ENCODE results near the gene PDXK.

The PDXK gene

GRCh38 chr21:43785134-43785533 is 66.2 kb downstream of the PDXK start:
- no peak for DNase-seq (ENCODE audit: low read depth)
- no peak for TF ChIP-seq CTCF (conservative IDR thresholded peaks at IDR 0.05; ENCODE audit: control insufficient read depth, insufficient read depth, low read depth, low read length)
- no peak overlapping the region for H3K4me3 ChIP-seq (ENCODE audit: control insufficient read depth, low read depth, low read length)

- no peak for DNase-seq (ENCODE audit: low read depth)
Observed at GRCh38 chr21:43786300-43786806, 67.4 kb downstream of the PDXK start.

GRCh38 chr21:43786807-43787440 is 68.0 kb downstream of the PDXK start:
- no peak overlapping the region for H3K4me3 ChIP-seq (ENCODE audit: control insufficient read depth, low read depth, low read length)
- TF ChIP-seq CTCF (conservative IDR thresholded peaks at IDR 0.05; ENCODE audit: control insufficient read depth, insufficient read depth, low read depth, low read length), result no peak
- DNase-seq (ENCODE audit: low read depth), result no peak

More at GRCh38 chr21:43786300-43786806, 67.4 kb downstream of the PDXK start:
- H3K4me3 ChIP-seq (ENCODE audit: control insufficient read depth, low read depth, low read length), result no peak overlapping the region
- no peak for TF ChIP-seq CTCF (conservative IDR thresholded peaks at IDR 0.05; ENCODE audit: control insufficient read depth, insufficient read depth, low read depth, low read length)

- peak within 1 kb of the TSS; percentile 89 for H3K4me3 ChIP-seq (ENCODE audit: control insufficient read depth, low read depth, low read length)
- TF ChIP-seq CTCF (conservative IDR thresholded peaks at IDR 0.05; ENCODE audit: control insufficient read depth, insufficient read depth, low read depth, low read length), result peak; percentile 39
- peak; percentile 79 for DNase-seq (ENCODE audit: low read depth)
Observed at GRCh38 chr21:43789276-43790009, 70.5 kb downstream of the PDXK start, which contains the start of gene RRP1. RRP1 (plus strand) TSS chr21:43789577; CDS start chr21:43789630, 53 bp downstream.

GRCh38 chr21:43790010-43790524 is 71.1 kb downstream of the PDXK start:
- TF ChIP-seq CTCF (conservative IDR thresholded peaks at IDR 0.05; ENCODE audit: control insufficient read depth, insufficient read depth, low read depth, low read length), result no peak
- DNase-seq (ENCODE audit: low read depth), result no peak
- H3K4me3 ChIP-seq (ENCODE audit: control insufficient read depth, low read depth, low read length), result peak overlapping the region; percentile 89

GRCh38 chr21:43792406-43792805 is 73.5 kb downstream of the PDXK start:
- no peak for DNase-seq (ENCODE audit: low read depth)
- no peak overlapping the region for H3K4me3 ChIP-seq (ENCODE audit: control insufficient read depth, low read depth, low read length)
- TF ChIP-seq CTCF (conservative IDR thresholded peaks at IDR 0.05; ENCODE audit: control insufficient read depth, insufficient read depth, low read depth, low read length), result no peak
